IMR-90 (cell line): ENCODE measurements around the gene KCNMA1. TPM values are rescaled to one million over a fixed set of nuclear protein-coding genes. Genes with fewer than 3 reads are reported as not detected.

Source experiments
- ATAC-seq: fragments of 200-7000 bp; cut with Tn5 transposase; 2 replicates; pipeline ENCODE4 v1.9.1; 2020; ENCODE audit warnings: low read depth, mild to moderate bottlenecking, moderate library complexity
- BruUV-seq: library from RNA; stranded (reverse); fragments of 400-500 nt; replicated peaks from 2 replicates; lab custom pipeline; 2021; lab: Mats Ljungman, UMichigan
- CTCF ChIA-PET: fragments of 300-600 bp; formaldehyde crosslinking; extraction: SDS; loops from one replicate; lab custom pipeline; 2021; ENCODE audit warnings: antibody characterized with exemption; lab: Yijun Ruan, JAX
- POLR2A ChIA-PET: fragments of 300-600 bp; sonication (Branson Sonifier 250); formaldehyde crosslinking; loops from one replicate; lab custom pipeline; 2022; ENCODE audit warnings: antibody characterized with exemption; ENCODE audit not compliant: unreplicated experiment; lab: Charles Lee
- DNase-seq: peaks from one replicate; pipeline ENCODE4 v3.0.0; 2013
- H2AFZ ChIP-seq: replicated peaks from 2 replicates; pipeline ENCODE3; 2013; ENCODE audit warnings: low read length, mild to moderate bottlenecking; ENCODE audit not compliant: poor library complexity
- H2AK5ac ChIP-seq: 2 replicates; pipeline ENCODE4 v1.6.1; 2013; ENCODE audit warnings: low read depth, low read length, inconsistent platforms
- H2AK9ac ChIP-seq: replicated peaks from 2 replicates; pipeline ENCODE3; 2013; ENCODE audit warnings: mild to moderate bottlenecking, low read depth, low read length, moderate library complexity; ENCODE audit not compliant: poor library complexity
- H2BK120ac ChIP-seq: 2 replicates; pipeline ENCODE4 v1.6.1; 2013; ENCODE audit warnings: low read depth, low read length, inconsistent platforms
- H2BK15ac ChIP-seq: 3 replicates; pipeline ENCODE4 v1.6.1; 2013; ENCODE audit warnings: low read depth, low read length, inconsistent platforms
- H2BK20ac ChIP-seq: 2 replicates; pipeline ENCODE4 v1.6.1; 2013; ENCODE audit warnings: low read depth, mild to moderate bottlenecking, inconsistent platforms, low read length, moderate library complexity
- H2BK5ac ChIP-seq: 2 replicates; pipeline ENCODE4 v1.6.1; 2013; ENCODE audit warnings: mild to moderate bottlenecking, low read depth, low read length, inconsistent platforms; ENCODE audit not compliant: poor library complexity, severe bottlenecking
- H3K14ac ChIP-seq: replicated peaks from 2 replicates; pipeline ENCODE4 v1.6.1; 2013; ENCODE audit warnings: low read depth, low read length, inconsistent platforms
- H3K18ac ChIP-seq: 2 replicates; pipeline ENCODE4 v1.6.1; 2013; ENCODE audit warnings: low read depth, low read length, control low read depth
- H3K23ac ChIP-seq: 2 replicates; pipeline ENCODE4 v1.6.1; 2013; ENCODE audit warnings: low read depth, low read length, inconsistent platforms
- H3K27ac ChIP-seq: 2 replicates; pipeline ENCODE4 v1.5.1; 2013; ENCODE audit warnings: mild to moderate bottlenecking, control low read depth, low read length; ENCODE audit not compliant: insufficient read depth
- H3K27me3 ChIP-seq: 2 replicates; pipeline ENCODE4 v1.6.1; 2013; ENCODE audit warnings: low read length; ENCODE audit not compliant: control insufficient read depth, insufficient read depth
- H3K36me3 ChIP-seq: 2 replicates; pipeline ENCODE4 v1.6.1; 2013; ENCODE audit warnings: low read length, mixed read lengths; ENCODE audit not compliant: control insufficient read depth, insufficient read depth
- H3K4ac ChIP-seq: 2 replicates; pipeline ENCODE4 v1.6.1; 2013; ENCODE audit warnings: low read depth, low read length, inconsistent platforms
- H3K4me1 ChIP-seq: 2 replicates; pipeline ENCODE4 v1.6.1; 2013; ENCODE audit warnings: low read length, mixed read lengths; ENCODE audit not compliant: control insufficient read depth, insufficient read depth
- H3K4me2 ChIP-seq: 2 replicates; pipeline ENCODE4 v1.6.1; 2013; ENCODE audit warnings: low read depth, mild to moderate bottlenecking, control low read depth, low read length, moderate library complexity
- H3K4me3 ChIP-seq: 2 replicates; pipeline ENCODE4 v1.5.1; 2013; ENCODE audit warnings: low read depth, mild to moderate bottlenecking, control low read depth, low read length, moderate library complexity; ENCODE audit not compliant: insufficient read depth
- H3K56ac ChIP-seq: 2 replicates; pipeline ENCODE4 v1.6.1; 2013; ENCODE audit warnings: low read length, inconsistent platforms; ENCODE audit not compliant: insufficient read depth; ENCODE audit errors: extremely low read depth
- H3K79me1 ChIP-seq, 2 experiments: 2 replicates each; pipeline ENCODE4 v1.6.1; 2013; ENCODE audit warnings: low read length in 2 of 2, inconsistent platforms in 1 of 2, low read depth in 1 of 2
- H3K9ac ChIP-seq: 2 replicates; pipeline ENCODE4 v1.6.1; 2013; ENCODE audit warnings: low read depth, low read length, control low read depth
- H3K9me1 ChIP-seq: 2 replicates; pipeline ENCODE4 v1.6.1; 2013; ENCODE audit warnings: low read length, inconsistent platforms; ENCODE audit not compliant: insufficient read depth
- H3K9me3 ChIP-seq: 2 replicates; pipeline ENCODE4 v1.6.1; 2013; ENCODE audit warnings: low read length; ENCODE audit not compliant: control insufficient read depth, insufficient read depth
- H4K20me1 ChIP-seq: 2 replicates; pipeline ENCODE4 v1.6.1; 2013; ENCODE audit warnings: low read length, inconsistent platforms; ENCODE audit not compliant: insufficient read depth
- H4K5ac ChIP-seq: 2 replicates; pipeline ENCODE4 v1.6.1; 2013; ENCODE audit warnings: mild to moderate bottlenecking, low read depth, low read length, control low read depth
- H4K8ac ChIP-seq, 2 experiments: 2 replicates each; pipeline ENCODE4 v1.6.1; 2013; ENCODE audit warnings: low read depth in 2 of 2, low read length in 2 of 2, control low read depth in 1 of 2, inconsistent platforms in 1 of 2
- H4K91ac ChIP-seq: 2 replicates; pipeline ENCODE4 v1.6.1; 2013; ENCODE audit warnings: low read depth, low read length, inconsistent platforms; ENCODE audit not compliant: insufficient read depth
- BHLHE40 ChIP-seq: fragments of 150-350 bp; IDR thresholded peaks from 2 replicates; pipeline ENCODE4 v1.6.1; 2016; ENCODE audit warnings: mild to moderate bottlenecking, low read depth, low read length
- CEBPB ChIP-seq: IDR thresholded peaks from 2 replicates; pipeline ENCODE4 v1.6.1; 2012; ENCODE audit warnings: low read depth, low read length, improper control_type of control experiment
- CHD1 ChIP-seq: IDR thresholded peaks from 2 replicates; pipeline ENCODE4 v1.6.1; 2012; ENCODE audit warnings: low read depth, low read length, improper control_type of control experiment
- CTCF ChIP-seq: conservative IDR thresholded peaks from 2 replicates; pipeline ENCODE4 v1.5.1; 2012; ENCODE audit warnings: mild to moderate bottlenecking, low read depth, low read length, improper control_type of control experiment
- ELK1 ChIP-seq: fragments of 150-350 bp; IDR thresholded peaks from 2 replicates; pipeline ENCODE4 v1.6.1; 2016; ENCODE audit warnings: low read depth, mild to moderate bottlenecking, low read length, moderate library complexity, borderline replicate concordance
- FOS ChIP-seq: fragments of 150-350 bp; IDR thresholded peaks from 2 replicates; pipeline ENCODE4 v1.6.1; 2016; ENCODE audit warnings: low read depth, low read length
- MAFK ChIP-seq: IDR thresholded peaks from 2 replicates; pipeline ENCODE4 v1.6.1; 2012; ENCODE audit warnings: low read depth, low read length, improper control_type of control experiment
- MAZ ChIP-seq: IDR thresholded peaks from 2 replicates; pipeline ENCODE4 v1.6.1; 2012; ENCODE audit warnings: low read depth, mild to moderate bottlenecking, low read length, improper control_type of control experiment, moderate library complexity, borderline replicate concordance
- MXI1 ChIP-seq: IDR thresholded peaks from 2 replicates; pipeline ENCODE4 v1.6.1; 2012; ENCODE audit warnings: low read depth, mild to moderate bottlenecking, low read length, moderate library complexity, borderline replicate concordance
- NFE2L2 ChIP-seq: fragments of 150-350 bp; IDR thresholded peaks from 2 replicates; pipeline ENCODE4 v1.6.1; 2016; ENCODE audit warnings: low read depth, mild to moderate bottlenecking, low read length
- POLR2A ChIP-seq: IDR thresholded peaks from 2 replicates; pipeline ENCODE4 v1.6.1; 2012; ENCODE audit warnings: mild to moderate bottlenecking, low read depth, low read length
- RAD21 ChIP-seq: IDR thresholded peaks from 2 replicates; pipeline ENCODE4 v1.6.1; 2012; ENCODE audit warnings: low read length, improper control_type of control experiment
- RCOR1 ChIP-seq: IDR thresholded peaks from 2 replicates; pipeline ENCODE4 v1.6.1; 2012; ENCODE audit warnings: mild to moderate bottlenecking, low read length, improper control_type of control experiment; ENCODE audit not compliant: insufficient replicate concordance
- RFX5 ChIP-seq: IDR thresholded peaks from 2 replicates; pipeline ENCODE4 v1.8.0; 2012; ENCODE audit warnings: low read depth, mild to moderate bottlenecking, low read length, moderate library complexity
- SMC3 ChIP-seq: fragments of 150-350 bp; IDR thresholded peaks from 2 replicates; pipeline ENCODE4 v1.6.1; 2016; ENCODE audit warnings: low read depth, mild to moderate bottlenecking, antibody characterized with exemption, low read length, moderate library complexity
- USF2 ChIP-seq: fragments of 150-350 bp; IDR thresholded peaks from 2 replicates; pipeline ENCODE4 v1.6.1; 2017; ENCODE audit warnings: mild to moderate bottlenecking, antibody characterized with exemption, low read length, low read depth
- WGBS, 2 experiments: methylation state at CpG; one replicate each; pipeline versions ENCODE4 v1.1.5 to v1.1.7; 2013; ENCODE audit warnings: missing lambda C conversion rate in 2 of 2; ENCODE audit not compliant: insufficient read length in 1 of 2; ENCODE audit errors: extremely low coverage in 2 of 2; 5-methylcytosine and 5-hydroxymethylcytosine counted together
- dilution Hi-C: fragments of 300-500 bp; cut with HindIII; formaldehyde crosslinking; loops from one replicate; pipeline ENCODE4 v1.14.3; 2018; ENCODE audit warnings: low sequenced_read_pairs; ENCODE audit not compliant: unreplicated experiment
- in situ Hi-C: fragments of 300-500 bp; cut with MboI; formaldehyde crosslinking; loops from 3 replicates; pipeline ENCODE4 v1.14.3; 2019; ENCODE audit warnings: low sequenced_read_pairs, inconsistent platforms, mixed read lengths
- intact Hi-C: fragments of 100-400 bp; cut with micrococcal nuclease; formaldehyde crosslinking; loops from 2 replicates; pipeline ENCODE4 v1.10.0; 2022
- polyA plus RNA-seq, 3 experiments: library from polyadenylated mRNA; depleted of rRNA; stranded (reverse); fragments of >200 nt; gene quantifications; 2 replicates each; pipeline ENCODE4 v1.2.3, GENCODE V29; 2012; ENCODE audit warnings: low replicate concordance in 1 of 3
- total RNA-seq: library from RNA; depleted of rRNA; stranded (reverse); fragments of >200 nt; gene quantifications from 2 replicates; pipeline ENCODE4 v1.2.3, GENCODE V29; 2012

Gene KCNMA1
- total and polyA plus RNA-seq, 2 of the 4 experiments (the other 2 are of a cell fraction): 25.6 to 29.6 TPM

- Histone ChIP-seq H3K27me3 (peaks cover 9% of the 10 kb centered on the region; the same call in 1 of the 2 replicates), H4K91ac (no peak overlapping the region), H3K9ac (no peak overlapping the region), H3K9me1 (no peaks in the 10 kb centered on the region), H2BK120ac (no peak overlapping the region), H3K79me1 (no peaks in the 10 kb centered on the region), H2BK20ac (no peak overlapping the region), H3K4ac (no peak overlapping the region), H3K18ac (no peak overlapping the region), H2AFZ (no peak overlapping the region), H2BK15ac (no peak overlapping the region), H2AK5ac (no peak overlapping the region), H3K56ac (no peak overlapping the region), H3K36me3 (no peaks in the 10 kb centered on the region), H2AK9ac (no peak overlapping the region), H3K9me3 (no peaks in the 10 kb centered on the region), H3K23ac (no peak overlapping the region), H3K14ac (no peak overlapping the region), H4K5ac (no peak overlapping the region), H4K20me1 (no peaks in the 10 kb centered on the region), H3K4me3 (no peak overlapping the region), H3K4me2 (no peak overlapping the region), H3K27ac (no peak overlapping the region), H4K8ac (no peak overlapping the region), H2BK5ac (no peak overlapping the region), H3K4me1 (no peaks in the 10 kb centered on the region)
- no CpG with 5 or more reads among the region's 1 CpG for WGBS, 2 experiments
- no peak for ATAC-seq
- ChIA-PET POLR2A (no interaction called here), CTCF (interaction anchor here (0.6 kb wide), 1 partner anchor 899 kb away, joined by 3 read pairs; no protein-coding TSS in a partner anchor)
- intact Hi-C loops (no loop called here), dilution Hi-C loops (no loop called here), in situ Hi-C loops (loop anchor here (25.0 kb wide), 2 partner anchors 428 to 1578 kb away; partner anchors contain the start of gene ZNF503)
- BruUV-seq: no TSS peak
- TF ChIP-seq CTCF: no peak
- TF ChIP-seq MAZ: no peak
- TF ChIP-seq RCOR1: no peak
- no peak for TF ChIP-seq USF2
- no peak for TF ChIP-seq FOS
- TF ChIP-seq MXI1: no peak
- TF ChIP-seq CEBPB: no peak
- TF ChIP-seq SMC3: no peak
- no peak for TF ChIP-seq CHD1
- no peak for TF ChIP-seq BHLHE40
- no peak for TF ChIP-seq RFX5
- no peak for TF ChIP-seq MAFK
- no peak for TF ChIP-seq NFE2L2
- no peak for TF ChIP-seq ELK1
- no peak for TF ChIP-seq RAD21
- no peak for TF ChIP-seq POLR2A
- DNase-seq: no peak
Measured at GRCh38 chr10:76990561-76990960, 647.0 kb downstream of the KCNMA1 start.
